Endodermal cell (in vitro differentiated cells): ENCODE results near the gene FZD8. TPM values are rescaled to one million over a fixed set of nuclear protein-coding genes. Genes with fewer than 3 reads are reported as not detected.
A peak's percentile ranks its signal among the peaks of the same experiment; 100 is the strongest.

Experiments
- DNase-seq: peaks from one replicate; pipeline ENCODE4 v3.0.0-alpha.2; 2017
- H3K27ac ChIP-seq: 2 replicates; pipeline ENCODE4 v1.5.1; 2013; ENCODE audit warnings: mild to moderate bottlenecking, low read depth, low read length, moderate library complexity
- H3K27me3 ChIP-seq: 2 replicates; pipeline ENCODE4 v1.6.1; 2013; ENCODE audit warnings: mild to moderate bottlenecking, low read length, moderate library complexity; ENCODE audit not compliant: insufficient read depth, control insufficient read depth, poor library complexity, severe bottlenecking
- H3K36me3 ChIP-seq: 2 replicates; pipeline ENCODE4 v1.7.0; 2013; ENCODE audit warnings: mild to moderate bottlenecking, low read length, moderate library complexity; ENCODE audit not compliant: control insufficient read depth, insufficient read depth
- H3K4me1 ChIP-seq: one replicate; pipeline ENCODE4 v1.7.0; 2013; ENCODE audit warnings: low read length; ENCODE audit not compliant: control insufficient read depth, insufficient read depth
- H3K4me3 ChIP-seq: 2 replicates; pipeline ENCODE4 v1.5.1; 2013; ENCODE audit warnings: mild to moderate bottlenecking, low read length, moderate library complexity
- H3K9ac ChIP-seq: 2 replicates; pipeline ENCODE4 v1.6.1; 2013; ENCODE audit warnings: mild to moderate bottlenecking, low read length, moderate library complexity; ENCODE audit not compliant: poor library complexity, severe bottlenecking; ENCODE audit errors: extremely low read depth
- H3K9me3 ChIP-seq: 2 replicates; pipeline ENCODE4 v1.6.1; 2013; ENCODE audit warnings: mild to moderate bottlenecking, low read length, moderate library complexity; ENCODE audit not compliant: control insufficient read depth
- H3K27ac Mint-ChIP-seq: 2 replicates; pipeline ENCODE4 v1.8.0; 2020; ENCODE audit warnings: mixed read lengths
- H3K27me3 Mint-ChIP-seq: 2 replicates; pipeline ENCODE4 v1.8.0; 2021; ENCODE audit warnings: mild to moderate bottlenecking, mixed read lengths; ENCODE audit not compliant: insufficient read depth
- H3K36me3 Mint-ChIP-seq: 2 replicates; pipeline ENCODE4 v1.8.0; 2020; ENCODE audit warnings: low read depth, mixed read lengths
- H3K4me1 Mint-ChIP-seq: 2 replicates; pipeline ENCODE4 v1.8.0; 2020; ENCODE audit warnings: mixed read lengths
- H3K4me3 Mint-ChIP-seq: 2 replicates; pipeline ENCODE4 v1.8.0; 2020; ENCODE audit warnings: mild to moderate bottlenecking, moderate library complexity, mixed read lengths
- H3K9me3 Mint-ChIP-seq: 2 replicates; pipeline ENCODE4 v1.8.0; 2020; ENCODE audit warnings: mild to moderate bottlenecking, mixed read lengths
- WGBS, 2 experiments: methylation state at CpG; one replicate each; pipeline versions ENCODE4 v1.1.5 to v1.1.7; 2013; ENCODE audit warnings: missing lambda C conversion rate in 2 of 2, mixed read lengths in 1 of 2; ENCODE audit not compliant: insufficient coverage in 1 of 2, insufficient read length in 1 of 2; 5-methylcytosine and 5-hydroxymethylcytosine counted together
- total RNA-seq, 2 donors: library from RNA; stranded (reverse); fragmentation: NEBNext Ultra II Directional in 1 of 2; extraction: Animal tissue kit (Norgen Biotek cat#: 25700) in 1 of 2; gene quantifications; 2 replicates in 1 of 2; 3 replicates in 1 of 2; pipeline ENCODE4 v1.2.1, GENCODE V29; 2021
- TF ChIP-seq, protein P1 (sequence below): fragments of 200-600 bp; sonication (generic); conservative IDR thresholded peaks from 2 replicates; pipeline ENCODE4 v1.5.0; 2021; ENCODE audit warnings: antibody characterized with exemption, mild to moderate bottlenecking

FZD8 gene
- total RNA-seq, 2 donors from 2014 or later, result 133 to 189 TPM

- TF ChIP-seq, protein P1, sequence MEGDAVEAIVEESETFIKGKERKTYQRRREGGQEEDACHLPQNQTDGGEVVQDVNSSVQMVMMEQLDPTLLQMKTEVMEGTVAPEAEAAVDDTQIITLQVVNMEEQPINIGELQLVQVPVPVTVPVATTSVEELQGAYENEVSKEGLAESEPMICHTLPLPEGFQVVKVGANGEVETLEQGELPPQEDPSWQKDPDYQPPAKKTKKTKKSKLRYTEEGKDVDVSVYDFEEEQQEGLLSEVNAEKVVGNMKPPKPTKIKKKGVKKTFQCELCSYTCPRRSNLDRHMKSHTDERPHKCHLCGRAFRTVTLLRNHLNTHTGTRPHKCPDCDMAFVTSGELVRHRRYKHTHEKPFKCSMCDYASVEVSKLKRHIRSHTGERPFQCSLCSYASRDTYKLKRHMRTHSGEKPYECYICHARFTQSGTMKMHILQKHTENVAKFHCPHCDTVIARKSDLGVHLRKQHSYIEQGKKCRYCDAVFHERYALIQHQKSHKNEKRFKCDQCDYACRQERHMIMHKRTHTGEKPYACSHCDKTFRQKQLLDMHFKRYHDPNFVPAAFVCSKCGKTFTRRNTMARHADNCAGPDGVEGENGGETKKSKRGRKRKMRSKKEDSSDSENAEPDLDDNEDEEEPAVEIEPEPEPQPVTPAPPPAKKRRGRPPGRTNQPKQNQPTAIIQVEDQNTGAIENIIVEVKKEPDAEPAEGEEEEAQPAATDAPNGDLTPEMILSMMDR, result no peak
- Histone ChIP-seq H3K36me3 (no peaks in the 10 kb centered on the region), H3K27me3 (peaks cover 20% of the 10 kb centered on the region), H3K4me3 (no peak overlapping the region), H3K4me1 (peaks cover 8% of the 10 kb centered on the region), H3K9ac (no peak overlapping the region), H3K9me3 (peaks cover 21% of the 10 kb centered on the region), H3K27ac (no peak overlapping the region)
- H3K36me3 Mint-ChIP-seq, result peaks cover 5% of the 10 kb centered on the region
- DNase-seq, result no peak
- peaks cover 24% of the 10 kb centered on the region for H3K9me3 Mint-ChIP-seq
- 96 to 100% methylated on average over 4 to 6 of the region's 6 CpGs for whole genome bisulfite sequencing, 2 experiments
- H3K4me3 Mint-ChIP-seq, result no peak overlapping the region
- H3K27ac Mint-ChIP-seq, result no peak overlapping the region
- H3K4me1 Mint-ChIP-seq, result peaks cover 16% of the 10 kb centered on the region
- H3K27me3 Mint-ChIP-seq, result peaks cover 7% of the 10 kb centered on the region
Observed at GRCh38 chr10:35606430-35606829, 35.7 kb downstream of the FZD8 start.

GRCh38 chr10:35605191-35605590 is 36.9 kb downstream of the FZD8 start, which contains the start of gene GJD4:
Gene GJD4 (plus strand): TSS chr10:35605341. CDS start chr10:35605568, 227 bp downstream.
- Histone ChIP-seq H3K4me3 (peak within 1 kb of the TSS; percentile 45), H3K27me3 (peaks cover 20% of the 10 kb centered on the region), H3K9me3 (peaks cover 27% of the 10 kb centered on the region), H3K9ac (no peak within 1 kb of the TSS), H3K4me1 (peaks cover 8% of the 10 kb centered on the region), H3K36me3 (no peaks in the 10 kb centered on the region), H3K27ac (no peak within 1 kb of the TSS)
- 65 to 74% methylated on average over 7 to 8 of the region's 8 CpGs for WGBS, 2 experiments
- Mint-ChIP-seq H3K36me3 (peaks cover 5% of the 10 kb centered on the region), H3K4me3 (no peak within 1 kb of the TSS), H3K27ac (peak within 1 kb of the TSS; percentile 28), H3K27me3 (peaks cover 7% of the 10 kb centered on the region), H3K9me3 (peaks cover 22% of the 10 kb centered on the region), H3K4me1 (peaks cover 16% of the 10 kb centered on the region)
- DNase-seq, result peak; percentile 69
- TF ChIP-seq, protein P1, result no peak

GRCh38 chr10:35600193-35600592 is 41.9 kb downstream of the FZD8 start:
- Histone ChIP-seq H3K9ac (no peak overlapping the region), H3K9me3 (peaks cover 11% of the 10 kb centered on the region), H3K36me3 (no peaks in the 10 kb centered on the region), H3K4me3 (no peak overlapping the region), H3K27ac (no peak overlapping the region), H3K27me3 (no peaks in the 10 kb centered on the region), H3K4me1 (peaks cover 5% of the 10 kb centered on the region)
- Mint-ChIP-seq H3K27ac (no peak overlapping the region), H3K27me3 (peaks cover 2% of the 10 kb centered on the region), H3K36me3 (no peaks in the 10 kb centered on the region), H3K4me3 (no peak overlapping the region), H3K4me1 (peaks cover 9% of the 10 kb centered on the region), H3K9me3 (peaks cover 3% of the 10 kb centered on the region)
- DNase-seq, result peak; percentile 59
- TF ChIP-seq, protein P1, result peak; percentile 72
- WGBS, 2 experiments, result 60 to 85% methylated on average over 1 to 2 of the region's 2 CpGs
